MCF 10A (cell line): ENCODE results near the gene CYB561A3. TPM values are rescaled to one million over a fixed set of nuclear protein-coding genes. Genes with fewer than 3 reads are reported as not detected.

ENCODE experiments used
- Bru-seq: library from RNA; stranded (reverse); fragments of 400-500 nt; gene quantifications from one replicate; lab custom pipeline; 2021; lab: Mats Ljungman, UMichigan
- BruChase-seq, 2 experiments: library from RNA; stranded (reverse); fragments of 400-500 nt; gene quantifications; one replicate each; lab custom pipeline; 2021; lab: Mats Ljungman, UMichigan
- BruUV-seq: library from RNA; stranded (reverse); fragments of 400-500 nt; replicated peaks from 2 replicates; lab custom pipeline; 2021; lab: Mats Ljungman, UMichigan
- CTCF ChIA-PET: fragments of 300-600 bp; sonication (Branson Sonifier 250); formaldehyde crosslinking; extraction: SDS; loops from one replicate; lab custom pipeline; 2021; ENCODE audit warnings: antibody characterized with exemption, inconsistent platforms; lab: Yijun Ruan, JAX
- POLR2A ChIA-PET: fragments of 300-600, 350-650 bp; sonication (Branson Sonifier 250); formaldehyde crosslinking; extraction: SDS; loops from one replicate; lab custom pipeline; 2020; ENCODE audit warnings: antibody characterized with exemption, inconsistent platforms; lab: Yijun Ruan, JAX
- DNase-seq: peaks from one replicate; pipeline ENCODE4 v3.0.0-alpha.2; 2018; ENCODE audit not compliant: unreplicated experiment
- H3K27ac Mint-ChIP-seq: one replicate; pipeline ENCODE4 v1.8.0; 2022; ENCODE audit warnings: mild to moderate bottlenecking, low read depth, mixed read lengths; ENCODE audit not compliant: unreplicated experiment
- H3K27me3 Mint-ChIP-seq: one replicate; pipeline ENCODE4 v1.8.0; 2022; ENCODE audit warnings: mixed read lengths; ENCODE audit not compliant: insufficient read depth, unreplicated experiment
- H3K36me3 Mint-ChIP-seq: one replicate; pipeline ENCODE4 v1.8.0; 2022; ENCODE audit warnings: mild to moderate bottlenecking, moderate library complexity, mixed read lengths; ENCODE audit not compliant: insufficient read depth, unreplicated experiment
- H3K4me1 Mint-ChIP-seq: one replicate; pipeline ENCODE4 v1.8.0; 2022; ENCODE audit warnings: mixed read lengths; ENCODE audit not compliant: insufficient read depth, unreplicated experiment
- H3K4me3 Mint-ChIP-seq: one replicate; pipeline ENCODE4 v1.8.0; 2022; ENCODE audit warnings: mild to moderate bottlenecking, moderate library complexity, mixed read lengths; ENCODE audit not compliant: unreplicated experiment
- H3K9me3 Mint-ChIP-seq: one replicate; pipeline ENCODE4 v1.8.0; 2022; ENCODE audit warnings: mixed read lengths; ENCODE audit not compliant: unreplicated experiment
- intact Hi-C: fragments of 100-400 bp; cut with micrococcal nuclease; formaldehyde crosslinking; loops from 2 replicates; pipeline ENCODE4 v1.14.1; 2022
- long read RNA-seq: library from polyadenylated mRNA; stranded (forward); transcript quantifications from one replicate; pipeline ENCODE4 v2.0.0, GENCODE V29; 2022
- total RNA-seq: library from RNA; stranded (reverse); gene quantifications from 2 replicates; pipeline ENCODE4 v1.2.3, GENCODE V29; 2022
- TF ChIP-seq, protein P1 (sequence below): fragments of 200-600 bp; IDR thresholded peaks from one replicate; pipeline ENCODE4 v1.8.0; 2022; ENCODE audit warnings: antibody characterized with exemption, mild to moderate bottlenecking; ENCODE audit not compliant: unreplicated experiment

CYB561A3 gene, protein sequence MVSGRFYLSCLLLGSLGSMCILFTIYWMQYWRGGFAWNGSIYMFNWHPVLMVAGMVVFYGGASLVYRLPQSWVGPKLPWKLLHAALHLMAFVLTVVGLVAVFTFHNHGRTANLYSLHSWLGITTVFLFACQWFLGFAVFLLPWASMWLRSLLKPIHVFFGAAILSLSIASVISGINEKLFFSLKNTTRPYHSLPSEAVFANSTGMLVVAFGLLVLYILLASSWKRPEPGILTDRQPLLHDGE
- total RNA-seq (28.4 and 28.8 TPM in 2 replicates), Bru-seq, nascent RNA (percentile 53 among the genes with signal in this experiment), BruChase-seq, experiment 1, labeled RNA remaining after a 6-hour chase (percentile 72 among the genes with signal in this experiment), BruChase-seq, experiment 2, labeled RNA remaining after a 2-hour chase (percentile 66 among the genes with signal in this experiment)
- long read RNA-seq, transcript CYB561A3-201 (7 exons, 3,061 nt): major isoform, 15 of 35 reads
- long read RNA-seq, transcript CYB561A3-203 (7 exons, 1,803 nt): minor isoform, 9 of 35 reads
- long read RNA-seq, partial matches to known transcripts: 2 of 35 reads
- long read RNA-seq, other reads (novel, unspliced or antisense): 8 of 35 reads

DNA sequence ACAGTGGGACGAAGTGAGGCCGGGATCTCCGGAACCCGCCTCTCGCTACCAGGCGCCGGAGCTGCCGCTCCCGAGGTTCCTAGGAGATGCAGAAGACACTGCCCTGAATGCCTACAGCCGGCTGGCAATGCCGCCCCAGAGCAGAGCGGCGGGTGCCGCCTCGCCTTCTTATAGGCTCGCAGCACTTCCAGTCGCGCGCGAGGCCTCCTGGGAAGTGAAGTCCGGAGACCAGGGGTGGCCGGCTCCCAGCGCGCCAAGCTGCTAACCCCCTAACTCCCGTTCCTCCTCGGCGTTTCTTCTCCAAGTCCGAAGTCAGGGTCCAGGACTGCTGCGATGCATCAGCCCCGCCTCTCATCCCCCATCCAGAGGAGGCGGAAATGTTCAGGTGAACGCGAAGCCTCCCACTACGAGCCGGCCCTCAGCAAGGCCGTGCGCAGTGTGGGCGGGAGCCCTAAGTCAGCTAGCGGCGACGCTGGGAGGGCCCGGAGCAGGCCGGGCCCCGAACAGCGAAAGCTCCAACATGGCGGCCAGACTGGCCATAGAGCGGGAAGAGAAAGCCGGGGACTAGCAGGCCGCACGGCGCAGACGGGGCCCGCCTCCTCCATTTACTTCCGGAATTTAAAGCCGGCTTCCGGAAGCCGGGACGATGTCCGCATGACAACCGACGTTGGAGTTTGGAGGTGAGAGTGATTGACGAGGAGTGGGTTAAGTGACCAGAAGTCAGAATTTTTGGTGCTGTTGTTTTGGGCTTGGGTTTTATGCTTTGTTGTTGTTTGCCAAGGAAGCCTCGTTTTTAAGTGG lies at the start of gene CYB561A3, which contains the start of gene TMEM138:
Gene CYB561A3, minus strand, starts transcription at position 142 of the 801 bp plus-strand sequence. CDS start 5,169 bp downstream, outside the sequence.
Gene TMEM138, plus strand, starts transcription at position 634 of the 801 bp plus-strand sequence. CDS start 2,017 bp downstream, outside the sequence.
- Mint-ChIP-seq H3K9me3 (no peaks in the 10 kb centered on the region), H3K27ac (peak within 1 kb of the TSS; percentile 94), H3K4me3 (peak within 1 kb of the TSS; percentile 93), H3K4me1 (peaks cover 19% of the 10 kb centered on the region), H3K27me3 (no peaks in the 10 kb centered on the region), H3K36me3 (peaks cover 48% of the 10 kb centered on the region)
- DNase-seq: peak; percentile 92
- ChIA-PET CTCF (interaction anchor here (0.6 to 22.4 kb wide), 8 partner anchors 10 to 1773 kb away, joined by 3 to 294 read pairs (median 6); partner anchors contain the start of genes DDB1 and TKFC), POLR2A (interaction anchor here (0.5 to 13.7 kb wide), 21 partner anchors 8 to 1470 kb away, joined by 3 to 429 read pairs (median 4); partner anchors contain the start of genes CPSF7, DDB1, SDHAF2 and STX5)
- TF ChIP-seq, protein P1, sequence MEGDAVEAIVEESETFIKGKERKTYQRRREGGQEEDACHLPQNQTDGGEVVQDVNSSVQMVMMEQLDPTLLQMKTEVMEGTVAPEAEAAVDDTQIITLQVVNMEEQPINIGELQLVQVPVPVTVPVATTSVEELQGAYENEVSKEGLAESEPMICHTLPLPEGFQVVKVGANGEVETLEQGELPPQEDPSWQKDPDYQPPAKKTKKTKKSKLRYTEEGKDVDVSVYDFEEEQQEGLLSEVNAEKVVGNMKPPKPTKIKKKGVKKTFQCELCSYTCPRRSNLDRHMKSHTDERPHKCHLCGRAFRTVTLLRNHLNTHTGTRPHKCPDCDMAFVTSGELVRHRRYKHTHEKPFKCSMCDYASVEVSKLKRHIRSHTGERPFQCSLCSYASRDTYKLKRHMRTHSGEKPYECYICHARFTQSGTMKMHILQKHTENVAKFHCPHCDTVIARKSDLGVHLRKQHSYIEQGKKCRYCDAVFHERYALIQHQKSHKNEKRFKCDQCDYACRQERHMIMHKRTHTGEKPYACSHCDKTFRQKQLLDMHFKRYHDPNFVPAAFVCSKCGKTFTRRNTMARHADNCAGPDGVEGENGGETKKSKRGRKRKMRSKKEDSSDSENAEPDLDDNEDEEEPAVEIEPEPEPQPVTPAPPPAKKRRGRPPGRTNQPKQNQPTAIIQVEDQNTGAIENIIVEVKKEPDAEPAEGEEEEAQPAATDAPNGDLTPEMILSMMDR: no peak
- intact Hi-C loops: loop anchor here (1.0 kb wide), 1 partner anchor 16 kb away; no protein-coding TSS in a partner anchor
- BruUV-seq: no TSS peak

DNA sequence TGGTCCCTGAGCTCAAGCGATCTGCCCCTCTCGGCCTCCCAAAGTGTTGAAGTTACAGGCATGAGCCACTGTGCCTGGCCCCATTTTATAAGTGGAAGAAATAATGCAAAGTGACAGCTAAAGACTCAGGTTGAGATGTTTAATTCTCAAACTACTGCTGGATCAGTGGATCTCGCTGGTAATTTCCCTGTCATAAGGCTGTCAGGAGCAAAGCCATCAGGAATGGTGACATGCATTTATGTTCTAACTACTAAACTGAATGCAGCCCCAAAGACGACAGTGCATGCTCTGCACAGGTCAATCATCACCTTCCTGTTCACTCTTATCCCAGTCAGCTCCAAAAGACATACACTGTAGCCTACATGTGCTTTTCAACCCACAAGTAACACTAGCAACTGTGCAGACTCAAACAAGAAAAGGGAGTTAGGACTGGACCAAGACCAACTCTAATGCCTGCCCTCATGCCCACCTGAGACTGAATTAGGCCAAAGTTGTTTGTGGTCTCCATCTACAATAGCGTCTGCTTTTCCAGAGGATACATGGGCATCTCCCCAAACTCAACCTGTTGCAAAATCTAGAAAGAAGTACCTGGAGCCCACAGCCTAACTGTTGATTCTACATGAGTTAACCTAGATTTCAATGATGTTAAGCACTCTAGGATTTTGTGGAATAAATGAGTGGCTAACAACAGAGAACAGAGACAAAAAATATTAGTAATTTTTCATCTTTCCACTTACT lies 45.5 kb upstream of the CYB561A3 start:
- intact Hi-C loops: no loop called here
- no TSS peak for BruUV-seq
- Mint-ChIP-seq H3K27me3 (no peaks in the 10 kb centered on the region), H3K27ac (no peak overlapping the region), H3K36me3 (peaks cover 95% of the 10 kb centered on the region), H3K9me3 (no peaks in the 10 kb centered on the region), H3K4me1 (no peaks in the 10 kb centered on the region), H3K4me3 (no peak overlapping the region)
- CTCF ChIA-PET: interaction anchor here (0.6 to 0.7 kb wide), 2 partner anchors 14 to 854 kb away, joined by 3 to 4 read pairs; no protein-coding TSS in a partner anchor
- TF ChIP-seq, protein P1: no peak
- no peak for DNase-seq
- POLR2A ChIA-PET: no interaction called here

DNA sequence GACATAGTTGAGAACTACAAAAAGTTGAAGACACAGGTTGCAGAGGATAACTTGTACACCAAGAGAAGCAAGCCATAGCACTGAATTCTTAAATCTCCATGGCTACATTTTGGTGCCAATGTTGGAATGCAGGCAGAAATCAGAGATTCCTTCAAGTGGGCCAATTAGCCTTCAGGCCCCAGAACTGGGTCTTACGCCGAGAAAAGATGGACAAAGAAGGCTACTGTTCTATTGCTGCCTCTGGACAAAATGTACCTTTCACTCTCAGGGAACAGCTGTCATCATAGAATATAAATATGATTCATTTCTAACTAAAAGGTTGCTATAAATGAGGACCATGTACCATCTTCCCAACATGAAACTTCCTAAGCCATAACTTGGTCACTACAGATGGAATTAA lies 44.4 kb upstream of the CYB561A3 start:
- H3K9me3 Mint-ChIP-seq: no peaks in the 10 kb centered on the region
- intact Hi-C loops: no loop called here
- no peak overlapping the region for H3K4me3 Mint-ChIP-seq
- no peaks in the 10 kb centered on the region for H3K27me3 Mint-ChIP-seq
- H3K4me1 Mint-ChIP-seq: no peaks in the 10 kb centered on the region
- ChIA-PET POLR2A (interaction anchor here (1.1 kb wide), 1 partner anchor 24 kb away, joined by 4 read pairs; the partner anchor contains the start of genes CPSF7 and SDHAF2), CTCF (interaction anchor here (0.8 kb wide), 1 partner anchor 70 kb away, joined by 5 read pairs; no protein-coding TSS in a partner anchor)
- no TSS peak for BruUV-seq
- TF ChIP-seq, protein P1: no peak
- DNase-seq: no peak
- H3K27ac Mint-ChIP-seq: no peak overlapping the region
- H3K36me3 Mint-ChIP-seq: peaks cover 85% of the 10 kb centered on the region
